GM13976 (cell line): Measurements from ENCODE around the gene CTNNA2.

Source experiments
- DNase-seq: peaks from one replicate; pipeline ENCODE4 v3.0.0; 2012; ENCODE audit warnings: low spot score
- in situ Hi-C: fragments of 300-500 bp; cut with MboI; formaldehyde crosslinking; loops from one replicate; pipeline ENCODE4 v1.12.0; 2022; ENCODE audit warnings: low sequenced_read_pairs, mixed read lengths, inconsistent platforms; ENCODE audit not compliant: unreplicated experiment
- TF ChIP-seq, protein P1 (sequence below): IDR thresholded peaks from 2 replicates; pipeline ENCODE4 v1.5.1; 2012; ENCODE audit warnings: borderline replicate concordance, mild to moderate bottlenecking; ENCODE audit not compliant: insufficient read depth; ENCODE audit errors: extremely low read depth, missing control alignments, control extremely low read depth

The CTNNA2 gene

DNA sequence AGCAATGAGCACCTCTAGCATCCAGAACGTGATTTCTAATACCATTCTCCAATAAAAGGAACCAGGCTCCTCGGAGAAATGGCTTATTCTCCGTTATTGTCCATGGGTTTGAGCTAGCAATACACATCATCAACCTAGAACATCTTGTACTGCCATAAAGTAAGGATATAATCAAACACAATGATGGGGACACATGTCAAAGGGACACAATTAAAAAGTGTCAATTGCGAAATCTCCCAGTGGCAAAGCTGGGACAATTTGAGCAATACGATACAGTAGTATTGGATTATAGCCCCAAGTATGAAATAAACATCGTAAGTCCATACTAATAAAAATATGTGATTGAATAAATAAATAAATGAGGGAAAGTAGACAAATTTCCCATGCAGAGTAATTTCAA is 108.4 kb downstream of the CTNNA2 start:
- in situ Hi-C loops, result no loop called here
- DNase-seq, result no peak
- TF ChIP-seq, protein P1, sequence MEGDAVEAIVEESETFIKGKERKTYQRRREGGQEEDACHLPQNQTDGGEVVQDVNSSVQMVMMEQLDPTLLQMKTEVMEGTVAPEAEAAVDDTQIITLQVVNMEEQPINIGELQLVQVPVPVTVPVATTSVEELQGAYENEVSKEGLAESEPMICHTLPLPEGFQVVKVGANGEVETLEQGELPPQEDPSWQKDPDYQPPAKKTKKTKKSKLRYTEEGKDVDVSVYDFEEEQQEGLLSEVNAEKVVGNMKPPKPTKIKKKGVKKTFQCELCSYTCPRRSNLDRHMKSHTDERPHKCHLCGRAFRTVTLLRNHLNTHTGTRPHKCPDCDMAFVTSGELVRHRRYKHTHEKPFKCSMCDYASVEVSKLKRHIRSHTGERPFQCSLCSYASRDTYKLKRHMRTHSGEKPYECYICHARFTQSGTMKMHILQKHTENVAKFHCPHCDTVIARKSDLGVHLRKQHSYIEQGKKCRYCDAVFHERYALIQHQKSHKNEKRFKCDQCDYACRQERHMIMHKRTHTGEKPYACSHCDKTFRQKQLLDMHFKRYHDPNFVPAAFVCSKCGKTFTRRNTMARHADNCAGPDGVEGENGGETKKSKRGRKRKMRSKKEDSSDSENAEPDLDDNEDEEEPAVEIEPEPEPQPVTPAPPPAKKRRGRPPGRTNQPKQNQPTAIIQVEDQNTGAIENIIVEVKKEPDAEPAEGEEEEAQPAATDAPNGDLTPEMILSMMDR, result no peak

DNA sequence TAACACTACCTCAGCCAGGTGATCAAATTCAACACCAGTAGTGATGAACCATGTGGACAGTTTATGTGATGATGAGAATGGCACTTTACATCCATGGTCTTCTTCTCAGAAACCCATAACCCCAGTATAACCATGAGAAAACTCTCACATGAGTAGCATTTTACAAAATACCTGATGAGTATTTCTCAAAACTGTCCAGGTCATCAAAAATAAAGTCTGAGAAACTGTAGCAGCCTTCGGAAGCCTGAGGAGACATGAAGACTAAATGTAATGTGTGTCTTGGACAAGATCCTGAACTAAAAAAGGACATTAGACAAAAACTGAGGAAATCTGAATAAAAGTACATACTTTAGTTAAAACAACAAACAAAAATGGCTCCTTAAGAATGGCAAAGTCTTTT is 108.9 kb downstream of the CTNNA2 start:
- DNase-seq, result no peak
- in situ Hi-C loops, result no loop called here
- TF ChIP-seq, protein P1, result no peak

GRCh38 chr2:79622508-79622907 is 109.7 kb downstream of the CTNNA2 start:
- in situ Hi-C loops, result no loop called here
- DNase-seq, result no peak
- TF ChIP-seq, protein P1, result no peak

GRCh38 chr2:79627237-79627636 is 114.4 kb downstream of the CTNNA2 start:
- in situ Hi-C loops, result no loop called here
- TF ChIP-seq, protein P1, result no peak
- no peak for DNase-seq

GRCh38 chr2:79630060-79630459 is 117.2 kb downstream of the CTNNA2 start:
- no peak for DNase-seq
- in situ Hi-C loops, result no loop called here
- TF ChIP-seq, protein P1, result no peak

GRCh38 chr2:79630972-79631557 is 118.2 kb downstream of the CTNNA2 start:
- in situ Hi-C loops, result no loop called here
- TF ChIP-seq, protein P1, result no peak
- no peak for DNase-seq
